ENCODE results near the gene SEM1. TPM values are rescaled to one million over a fixed set of nuclear protein-coding genes. Genes with fewer than 3 reads are reported as not detected.

Gene SEM1
- total RNA-seq, 1 donor from 2014 or later, result 56.4 TPM

DNA sequence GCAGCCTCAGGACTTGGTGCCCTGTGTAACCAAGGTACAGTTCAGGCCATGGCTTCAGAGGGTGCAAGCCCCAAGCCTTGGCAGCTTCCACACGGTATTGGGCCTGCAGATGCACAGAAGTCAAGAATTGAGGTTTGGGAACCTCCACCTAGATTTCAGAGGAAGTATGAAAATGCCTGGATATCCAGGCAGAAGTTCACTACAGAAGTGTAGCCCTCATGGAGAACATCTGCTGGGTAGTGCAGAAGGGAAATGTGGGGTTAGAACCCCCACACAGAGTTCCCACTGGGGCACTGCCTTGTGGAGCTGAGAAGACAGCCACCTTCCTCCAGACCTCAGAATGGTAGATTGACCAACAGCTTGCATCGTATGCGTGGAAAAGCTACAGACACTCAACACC, 3.4 kb upstream of the SEM1 start:
- peaks cover 10% of the 10 kb centered on the region for H3K4me1 Mint-ChIP-seq
- H3K27me3 Mint-ChIP-seq (ENCODE audit: low read depth), result peaks cover 40% of the 10 kb centered on the region
- TF ChIP-seq, protein P1, sequence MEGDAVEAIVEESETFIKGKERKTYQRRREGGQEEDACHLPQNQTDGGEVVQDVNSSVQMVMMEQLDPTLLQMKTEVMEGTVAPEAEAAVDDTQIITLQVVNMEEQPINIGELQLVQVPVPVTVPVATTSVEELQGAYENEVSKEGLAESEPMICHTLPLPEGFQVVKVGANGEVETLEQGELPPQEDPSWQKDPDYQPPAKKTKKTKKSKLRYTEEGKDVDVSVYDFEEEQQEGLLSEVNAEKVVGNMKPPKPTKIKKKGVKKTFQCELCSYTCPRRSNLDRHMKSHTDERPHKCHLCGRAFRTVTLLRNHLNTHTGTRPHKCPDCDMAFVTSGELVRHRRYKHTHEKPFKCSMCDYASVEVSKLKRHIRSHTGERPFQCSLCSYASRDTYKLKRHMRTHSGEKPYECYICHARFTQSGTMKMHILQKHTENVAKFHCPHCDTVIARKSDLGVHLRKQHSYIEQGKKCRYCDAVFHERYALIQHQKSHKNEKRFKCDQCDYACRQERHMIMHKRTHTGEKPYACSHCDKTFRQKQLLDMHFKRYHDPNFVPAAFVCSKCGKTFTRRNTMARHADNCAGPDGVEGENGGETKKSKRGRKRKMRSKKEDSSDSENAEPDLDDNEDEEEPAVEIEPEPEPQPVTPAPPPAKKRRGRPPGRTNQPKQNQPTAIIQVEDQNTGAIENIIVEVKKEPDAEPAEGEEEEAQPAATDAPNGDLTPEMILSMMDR (conservative IDR thresholded peaks at IDR 0.05), result no peak
- no peak overlapping the region for H3K27ac Mint-ChIP-seq (ENCODE audit: unreplicated experiment)
- peaks cover 19% of the 10 kb centered on the region for H3K9me3 Mint-ChIP-seq
- no peak for DNase-seq (ENCODE audit: low read depth, low spot score)
- H3K36me3 Mint-ChIP-seq (ENCODE audit: low read depth), result peaks cover 10% of the 10 kb centered on the region
- no peak overlapping the region for H3K4me3 Mint-ChIP-seq

DNA sequence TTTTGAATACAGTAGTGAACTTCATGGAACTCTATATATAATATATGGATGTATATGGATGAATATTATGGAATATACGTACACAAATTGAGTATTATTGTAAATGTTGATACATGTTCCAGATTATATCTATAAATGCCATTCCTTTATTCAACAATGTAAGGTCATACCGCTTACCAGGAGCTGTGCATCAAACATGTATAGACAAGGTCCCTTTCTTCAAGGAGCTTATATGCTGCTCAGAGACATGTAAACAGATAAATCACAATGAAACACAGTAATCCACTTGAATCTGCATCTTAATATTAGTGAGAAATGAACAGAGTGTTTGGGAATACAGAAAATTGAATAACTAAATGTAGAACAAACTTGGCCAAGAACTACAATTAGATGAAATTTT, 898 bp upstream of the SEM1 start:
- no peak overlapping the region for H3K27ac Mint-ChIP-seq (ENCODE audit: unreplicated experiment)
- H3K4me3 Mint-ChIP-seq, result peak overlapping the region; percentile 97
- peaks cover 19% of the 10 kb centered on the region for H3K9me3 Mint-ChIP-seq
- H3K27me3 Mint-ChIP-seq (ENCODE audit: low read depth), result peaks cover 17% of the 10 kb centered on the region
- peaks cover 16% of the 10 kb centered on the region for H3K4me1 Mint-ChIP-seq
- TF ChIP-seq, protein P1 (conservative IDR thresholded peaks at IDR 0.05), result no peak
- peaks cover 13% of the 10 kb centered on the region for H3K36me3 Mint-ChIP-seq (ENCODE audit: low read depth)
- DNase-seq (ENCODE audit: low read depth, low spot score), result no peak

GRCh38 chr7:96708872-96709271, 774 bp downstream of the SEM1 start:
- H3K27me3 Mint-ChIP-seq (ENCODE audit: low read depth), result peaks cover 8% of the 10 kb centered on the region
- peak overlapping the region; percentile 97 for H3K4me3 Mint-ChIP-seq
- H3K9me3 Mint-ChIP-seq, result peaks cover 16% of the 10 kb centered on the region
- H3K4me1 Mint-ChIP-seq, result peaks cover 16% of the 10 kb centered on the region
- peak overlapping the region; percentile 98 for H3K27ac Mint-ChIP-seq (ENCODE audit: unreplicated experiment)
- TF ChIP-seq, protein P1 (conservative IDR thresholded peaks at IDR 0.05), result no peak
- no peak for DNase-seq (ENCODE audit: low read depth, low spot score)
- H3K36me3 Mint-ChIP-seq (ENCODE audit: low read depth), result peaks cover 13% of the 10 kb centered on the region

- no peak for DNase-seq (ENCODE audit: low read depth, low spot score)
- H3K9me3 Mint-ChIP-seq, result peaks cover 16% of the 10 kb centered on the region
- TF ChIP-seq, protein P1 (conservative IDR thresholded peaks at IDR 0.05), result no peak
- H3K4me3 Mint-ChIP-seq, result peak overlapping the region; percentile 97
- H3K36me3 Mint-ChIP-seq (ENCODE audit: low read depth), result peaks cover 13% of the 10 kb centered on the region
- peaks cover 16% of the 10 kb centered on the region for H3K4me1 Mint-ChIP-seq
- peaks cover 6% of the 10 kb centered on the region for H3K27me3 Mint-ChIP-seq (ENCODE audit: low read depth)
- H3K27ac Mint-ChIP-seq (ENCODE audit: unreplicated experiment), result no peak overlapping the region
Measured at GRCh38 chr7:96707901-96708774, 1.5 kb downstream of the SEM1 start.

GRCh38 chr7:96701258-96701657, 8.4 kb downstream of the SEM1 start:
- Mint-ChIP-seq H3K27ac (ENCODE audit: unreplicated experiment) (no peak overlapping the region), H3K4me1 (peaks cover 11% of the 10 kb centered on the region), H3K4me3 (peak overlapping the region; percentile 70), H3K9me3 (no peaks in the 10 kb centered on the region), H3K36me3 (ENCODE audit: low read depth) (peaks cover 3% of the 10 kb centered on the region), H3K27me3 (ENCODE audit: low read depth) (no peaks in the 10 kb centered on the region)
- DNase-seq (ENCODE audit: low read depth, low spot score), result peak; percentile 7
- TF ChIP-seq, protein P1 (conservative IDR thresholded peaks at IDR 0.05), result no peak

All from neural crest cell (in vitro differentiated cells).